ENCODE data around the gene TMEM236.

TMEM236 gene

GRCh38 chr10:17820943-17821342, 68.9 kb downstream of the TMEM236 start:
- no peak for DNase-seq (ENCODE audit: low read depth in 3 of 3)

- DNase-seq (ENCODE audit: low read depth in 3 of 3) = no peak
Observed at GRCh38 chr10:17821893-17822292, 69.9 kb downstream of the TMEM236 start.

DNA sequence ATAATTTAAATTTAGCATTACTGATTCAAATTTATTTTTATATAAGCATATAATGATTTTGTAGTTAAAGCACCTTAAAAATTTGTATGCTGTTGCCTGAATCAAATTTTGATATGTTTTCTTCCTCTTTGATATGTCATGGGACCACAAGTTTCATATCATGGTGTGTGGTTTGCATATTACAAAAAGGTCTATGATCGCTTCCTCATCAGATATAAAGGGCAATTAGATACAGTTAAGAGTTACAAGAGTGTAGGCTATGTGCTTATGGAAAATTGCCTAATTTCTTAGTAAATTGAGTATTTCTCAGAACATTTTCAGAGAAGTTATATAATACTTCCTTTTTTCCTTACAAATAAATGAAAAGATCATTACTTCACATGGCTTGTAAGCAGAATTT, 79.3 kb downstream of the TMEM236 start:
- DNase-seq (ENCODE audit: low read depth in 3 of 3) = no peak

DNA sequence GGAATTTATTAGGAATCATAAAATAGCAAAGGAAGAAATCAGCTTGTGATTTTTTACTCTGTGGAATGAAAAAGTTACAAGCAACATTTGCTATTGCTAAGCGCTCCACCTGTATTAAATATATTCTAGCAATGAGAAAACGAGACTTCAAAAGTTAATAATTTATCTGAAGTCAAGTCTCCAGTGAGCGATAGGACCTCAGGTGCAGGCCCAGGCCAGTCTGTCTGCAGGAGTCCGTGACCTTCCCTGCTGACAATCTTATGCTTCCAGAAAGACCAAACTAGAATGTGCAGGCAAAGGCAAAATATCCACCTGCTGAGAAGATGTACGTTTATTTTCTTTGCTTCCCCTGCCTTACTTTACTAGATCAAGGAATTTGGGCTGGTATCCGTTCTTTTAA, 79.9 kb downstream of the TMEM236 start:
- no peak for DNase-seq (ENCODE audit: low read depth in 3 of 3)

DNA sequence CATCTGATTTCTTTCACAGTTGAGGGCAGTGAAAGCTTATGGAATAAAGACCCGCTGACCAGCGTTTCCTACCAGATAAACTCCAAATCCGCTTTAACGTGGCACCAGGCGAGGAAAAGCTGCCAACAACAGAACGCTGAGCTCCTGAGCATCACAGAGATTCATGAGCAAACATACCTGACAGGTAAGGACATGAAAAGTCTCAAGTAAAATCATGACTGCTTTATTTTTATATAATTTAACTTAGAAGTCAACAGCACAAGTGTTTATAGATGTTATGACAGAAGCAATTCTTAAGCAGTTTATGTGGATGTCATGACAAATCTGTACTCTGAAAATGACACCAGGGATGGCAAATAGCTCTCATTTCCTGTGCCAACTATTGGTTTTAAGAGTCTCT, 81.7 kb downstream of the TMEM236 start:
- DNase-seq (ENCODE audit: low read depth in 3 of 3) = no peak

GRCh38 chr10:17835688-17836087, 83.7 kb downstream of the TMEM236 start:
- DNase-seq (ENCODE audit: low read depth in 3 of 3) = no peak

- no peak for DNase-seq (ENCODE audit: low read depth in 3 of 3)
Observed at GRCh38 chr10:17836942-17837341, 84.9 kb downstream of the TMEM236 start.

DNA sequence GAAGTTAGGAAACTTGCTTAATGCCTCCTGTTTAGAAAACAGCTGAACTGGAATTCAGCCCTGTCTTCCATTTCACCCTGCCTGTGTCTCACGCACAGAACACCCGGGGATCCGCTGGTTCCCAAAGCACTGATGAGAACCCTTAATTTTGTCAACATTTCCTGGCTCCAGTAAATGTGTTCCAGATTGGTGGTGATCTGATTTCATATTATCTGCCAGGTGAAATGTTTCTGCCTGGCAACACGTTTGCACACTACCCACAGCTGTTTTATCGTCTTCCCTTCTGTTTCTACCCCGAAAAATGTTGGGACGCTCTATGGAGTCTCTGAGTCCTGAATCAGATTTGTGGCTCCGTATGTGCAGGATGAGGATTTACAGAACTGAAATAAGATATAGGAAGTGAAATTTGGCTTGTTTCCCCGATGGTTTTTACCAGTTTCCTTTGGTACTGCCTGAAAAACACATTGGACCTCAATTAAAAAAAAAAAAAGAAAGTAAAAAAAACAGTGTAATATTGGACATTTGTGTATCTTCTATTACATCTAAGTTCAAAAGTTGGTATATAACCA, 86.2 kb downstream of the TMEM236 start:
- no peak for DNase-seq (ENCODE audit: low read depth in 3 of 3)

- DNase-seq (ENCODE audit: low read depth in 3 of 3) = no peak
Observed at GRCh38 chr10:17841050-17841449, 89.0 kb downstream of the TMEM236 start.

- DNase-seq (ENCODE audit: low read depth in 3 of 3) = no peak
Observed at GRCh38 chr10:17842641-17843040, 90.6 kb downstream of the TMEM236 start.

DNA sequence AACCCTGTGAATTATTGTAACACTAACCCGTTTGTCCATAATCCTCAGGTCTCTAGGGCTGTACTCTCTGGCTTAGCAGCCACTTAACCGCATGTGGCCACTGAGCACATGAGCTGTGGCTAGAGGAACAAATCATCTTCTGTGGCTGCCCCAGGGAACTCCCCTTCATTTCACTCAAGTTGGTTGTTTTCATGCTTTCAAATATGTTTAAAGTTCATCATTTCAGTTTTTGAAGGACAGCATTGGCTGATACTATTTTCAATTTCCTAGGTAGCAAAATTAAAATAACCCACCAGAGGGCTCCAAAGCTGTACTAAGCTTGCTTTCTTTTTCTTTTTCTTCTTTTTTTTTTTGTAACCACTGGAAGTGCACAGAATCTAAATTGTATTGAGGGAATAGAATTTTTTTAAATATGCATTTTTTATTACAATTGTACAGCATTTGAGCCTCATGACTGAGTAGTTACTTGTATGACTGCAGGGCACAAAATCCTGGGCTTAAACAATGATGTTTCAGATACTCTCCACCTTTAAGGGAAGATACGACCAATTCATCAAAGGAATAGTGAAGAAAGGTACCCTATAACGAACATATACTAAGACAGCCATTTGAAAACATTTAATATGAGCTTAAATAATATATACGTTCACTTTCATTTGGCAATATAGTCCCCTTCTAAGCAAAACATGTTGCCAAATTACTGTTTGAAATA, 95.7 kb downstream of the TMEM236 start:
- no peak for DNase-seq (ENCODE audit: low read depth in 3 of 3)

DNA sequence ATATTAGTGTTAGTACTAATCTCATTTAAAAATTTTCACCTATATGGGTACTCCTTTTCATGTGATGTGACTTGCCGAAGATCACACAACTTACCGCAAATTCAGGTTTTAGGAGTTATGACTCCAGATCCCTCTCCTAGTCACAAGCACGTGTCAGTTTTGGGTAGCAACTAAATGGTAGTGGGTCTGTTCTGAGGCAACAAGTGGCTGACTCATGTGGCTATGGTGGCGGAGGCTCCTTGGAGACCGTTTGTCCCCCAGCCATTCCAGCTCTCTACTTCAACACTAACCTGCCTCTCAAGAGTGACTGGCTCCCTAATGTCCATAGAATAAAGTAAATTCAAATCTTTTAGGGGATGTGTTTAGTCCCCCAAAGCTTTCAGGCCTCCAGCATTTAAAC, 96.6 kb downstream of the TMEM236 start:
- no peak for DNase-seq (ENCODE audit: low read depth in 3 of 3)
